ENCODE results near the gene POU2AF1.

- TF ChIP-seq ZNF607 (CRISPR knock-in tag; IDR thresholded peaks at IDR 0.05; ENCODE audit: borderline replicate concordance), result no peak
- no peak for TF ChIP-seq RERE (CRISPR knock-in tag; IDR thresholded peaks at IDR 0.05; ENCODE audit: low read depth)
- TF ChIP-seq ZNF788 (CRISPR knock-in tag; IDR thresholded peaks at IDR 0.05; ENCODE audit: borderline replicate concordance), result no peak
- no peak for TF ChIP-seq CTCF (CRISPR knock-in tag; IDR thresholded peaks at IDR 0.05)
- no peak for TF ChIP-seq ELF3 (CRISPR knock-in tag; IDR thresholded peaks at IDR 0.05)
- no peak for TF ChIP-seq ZNF281 (CRISPR knock-in tag; IDR thresholded peaks at IDR 0.05; ENCODE audit: borderline replicate concordance)
- TF ChIP-seq USF2 (IDR thresholded peaks at IDR 0.05; ENCODE audit: low read depth, low read length), result no peak
- no peak for TF ChIP-seq USF2 (CRISPR knock-in tag; IDR thresholded peaks at IDR 0.05; ENCODE audit: borderline replicate concordance)
- TF ChIP-seq ZNF510 (CRISPR knock-in tag; IDR thresholded peaks at IDR 0.05; ENCODE audit: low read depth), result no peak
- TF ChIP-seq CAMTA2 (CRISPR knock-in tag; IDR thresholded peaks at IDR 0.05; ENCODE audit: borderline replicate concordance), result no peak
Observed at GRCh38 chr11:111364503-111364902, 14.6 kb downstream of the POU2AF1 start.
